Measurements from ENCODE around the gene NRG3. TPM values are rescaled to one million over a fixed set of nuclear protein-coding genes. Genes with fewer than 3 reads are reported as not detected.

The NRG3 gene
- total RNA-seq, 2 donors from 2014 or later: 1.7 to 2.3 TPM

DNA sequence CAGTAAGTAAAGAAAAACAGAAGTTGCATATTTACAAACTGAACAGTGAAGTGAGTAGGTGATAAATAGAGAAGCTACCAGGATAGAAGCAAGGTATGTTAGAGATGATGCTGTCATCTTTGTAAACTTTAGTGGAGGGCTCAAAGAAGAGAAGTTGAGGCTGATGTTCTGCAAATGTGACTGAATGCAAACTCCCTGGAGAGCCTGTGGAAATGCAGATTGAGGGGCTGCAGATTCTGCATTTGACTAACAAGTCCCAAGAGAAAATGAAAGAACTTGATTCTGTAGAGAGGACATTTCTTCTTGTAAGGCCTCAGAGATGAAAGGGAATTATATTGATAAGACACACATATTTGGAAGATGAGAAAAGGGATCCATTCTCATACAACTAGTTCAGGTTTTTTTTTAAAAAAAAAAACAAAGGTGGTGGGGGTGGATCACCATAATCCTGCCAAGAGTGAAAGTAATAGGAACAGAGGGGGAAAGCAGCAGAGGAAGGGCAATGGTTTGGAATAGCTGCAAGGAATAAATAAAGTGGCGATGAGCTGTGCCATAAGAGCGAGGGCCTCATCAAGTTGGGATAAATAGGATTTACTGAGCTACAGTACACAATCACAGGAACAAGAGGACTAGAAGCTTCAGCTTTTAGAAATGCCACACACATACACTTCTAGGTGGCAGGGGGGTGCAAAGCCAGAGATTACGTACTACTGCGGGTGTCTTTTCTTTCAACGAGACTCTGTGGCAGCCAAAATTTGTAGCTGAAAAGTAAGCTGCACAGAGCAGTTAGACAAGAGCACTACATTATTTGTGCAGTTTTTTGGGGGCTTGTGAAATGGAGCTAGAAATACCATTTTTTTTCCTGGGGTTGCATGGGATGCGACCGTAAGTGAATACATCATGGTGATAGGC, 778.5 kb downstream of the NRG3 start:
- Mint-ChIP-seq H3K4me1 (peaks cover 21% of the 10 kb centered on the region), H3K9me3 (no peaks in the 10 kb centered on the region), H3K36me3 (ENCODE audit: low read depth) (no peaks in the 10 kb centered on the region), H3K27me3 (ENCODE audit: insufficient read depth) (peaks cover 8% of the 10 kb centered on the region), H3K4me3 (no peak overlapping the region), H3K27ac (no peak overlapping the region)
- DNase-seq: no peak
- Histone ChIP-seq H3K27ac (ENCODE audit: low read depth, low read length) (no peak overlapping the region), H3K9ac (ENCODE audit: extremely low read depth, low read length, poor library complexity, severe bottlenecking) (no peak overlapping the region), H3K4me3 (ENCODE audit: low read length) (no peak overlapping the region), H3K9me3 (ENCODE audit: control insufficient read depth, low read length) (no peaks in the 10 kb centered on the region), H3K4me1 (ENCODE audit: control insufficient read depth, insufficient read depth, low read length) (no peaks in the 10 kb centered on the region), H3K27me3 (ENCODE audit: control insufficient read depth, insufficient read depth, low read length, poor library complexity, severe bottlenecking) (no peaks in the 10 kb centered on the region), H3K36me3 (ENCODE audit: control insufficient read depth, insufficient read depth, low read length) (no peaks in the 10 kb centered on the region)
- 82 to 97% methylated on average over 5 to 7 of the region's 7 CpGs for WGBS, 2 experiments (ENCODE audit: insufficient coverage in 1 of 2, insufficient read length in 1 of 2)
- TF ChIP-seq, protein P1, sequence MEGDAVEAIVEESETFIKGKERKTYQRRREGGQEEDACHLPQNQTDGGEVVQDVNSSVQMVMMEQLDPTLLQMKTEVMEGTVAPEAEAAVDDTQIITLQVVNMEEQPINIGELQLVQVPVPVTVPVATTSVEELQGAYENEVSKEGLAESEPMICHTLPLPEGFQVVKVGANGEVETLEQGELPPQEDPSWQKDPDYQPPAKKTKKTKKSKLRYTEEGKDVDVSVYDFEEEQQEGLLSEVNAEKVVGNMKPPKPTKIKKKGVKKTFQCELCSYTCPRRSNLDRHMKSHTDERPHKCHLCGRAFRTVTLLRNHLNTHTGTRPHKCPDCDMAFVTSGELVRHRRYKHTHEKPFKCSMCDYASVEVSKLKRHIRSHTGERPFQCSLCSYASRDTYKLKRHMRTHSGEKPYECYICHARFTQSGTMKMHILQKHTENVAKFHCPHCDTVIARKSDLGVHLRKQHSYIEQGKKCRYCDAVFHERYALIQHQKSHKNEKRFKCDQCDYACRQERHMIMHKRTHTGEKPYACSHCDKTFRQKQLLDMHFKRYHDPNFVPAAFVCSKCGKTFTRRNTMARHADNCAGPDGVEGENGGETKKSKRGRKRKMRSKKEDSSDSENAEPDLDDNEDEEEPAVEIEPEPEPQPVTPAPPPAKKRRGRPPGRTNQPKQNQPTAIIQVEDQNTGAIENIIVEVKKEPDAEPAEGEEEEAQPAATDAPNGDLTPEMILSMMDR (conservative IDR thresholded peaks at IDR 0.05): no peak

DNA sequence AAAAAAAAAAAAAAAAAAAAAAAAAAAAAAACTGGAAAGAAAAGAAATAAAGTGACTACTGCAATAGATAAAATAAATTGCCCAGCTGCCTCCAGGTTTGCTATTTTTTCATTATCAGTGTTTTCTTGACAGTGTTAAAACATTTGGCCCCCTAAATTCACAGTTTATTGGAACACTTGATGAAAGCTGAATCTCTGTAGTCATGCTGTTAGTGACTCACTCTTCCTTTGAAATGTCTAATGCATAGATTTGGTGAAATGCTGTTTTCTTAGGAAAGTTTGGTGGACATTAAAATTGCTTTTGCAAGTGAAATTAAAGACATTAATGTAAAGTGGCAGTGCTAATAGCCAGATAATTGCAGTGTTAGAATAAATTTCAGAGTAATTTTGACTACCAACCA, 785.2 kb downstream of the NRG3 start:
- H3K4me1 Mint-ChIP-seq: peaks cover 14% of the 10 kb centered on the region
- H3K9me3 Mint-ChIP-seq: no peaks in the 10 kb centered on the region
- H3K4me3 Mint-ChIP-seq: no peak overlapping the region
- H3K36me3 ChIP-seq (ENCODE audit: control insufficient read depth, insufficient read depth, low read length): no peaks in the 10 kb centered on the region
- H3K27me3 ChIP-seq (ENCODE audit: control insufficient read depth, insufficient read depth, low read length, poor library complexity, severe bottlenecking): no peaks in the 10 kb centered on the region
- H3K9ac ChIP-seq (ENCODE audit: extremely low read depth, low read length, poor library complexity, severe bottlenecking): no peak overlapping the region
- H3K4me1 ChIP-seq (ENCODE audit: control insufficient read depth, insufficient read depth, low read length): no peaks in the 10 kb centered on the region
- DNase-seq: no peak
- no peaks in the 10 kb centered on the region for H3K9me3 ChIP-seq (ENCODE audit: control insufficient read depth, low read length)
- H3K27ac Mint-ChIP-seq: no peak overlapping the region
- no peak overlapping the region for H3K27ac ChIP-seq (ENCODE audit: low read depth, low read length)
- no peak overlapping the region for H3K4me3 ChIP-seq (ENCODE audit: low read length)
- no peaks in the 10 kb centered on the region for H3K27me3 Mint-ChIP-seq (ENCODE audit: insufficient read depth)
- no peaks in the 10 kb centered on the region for H3K36me3 Mint-ChIP-seq (ENCODE audit: low read depth)
- TF ChIP-seq, protein P1 (conservative IDR thresholded peaks at IDR 0.05): no peak

DNA sequence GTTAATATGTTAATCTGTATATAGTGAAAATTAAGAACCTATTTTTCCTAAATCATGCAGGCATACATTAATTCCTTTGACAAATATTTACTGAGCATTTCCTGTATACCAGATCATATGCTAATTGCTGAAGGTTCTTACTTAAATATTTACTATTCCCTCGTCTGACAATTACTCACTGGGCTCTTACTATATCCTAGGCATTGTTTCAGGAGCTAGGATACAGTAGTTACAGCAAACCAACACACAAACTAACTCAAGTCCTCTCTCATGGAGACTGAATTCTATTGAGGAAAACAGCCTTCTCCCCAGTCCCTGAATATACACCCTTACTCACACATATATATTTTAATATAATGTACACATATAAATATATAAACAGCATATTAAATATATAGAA, 786.0 kb downstream of the NRG3 start:
- no peak for DNase-seq
- no peaks in the 10 kb centered on the region for H3K27me3 Mint-ChIP-seq (ENCODE audit: insufficient read depth)
- Histone ChIP-seq H3K4me3 (ENCODE audit: low read length) (no peak overlapping the region), H3K27ac (ENCODE audit: low read depth, low read length) (no peak overlapping the region), H3K4me1 (ENCODE audit: control insufficient read depth, insufficient read depth, low read length) (no peaks in the 10 kb centered on the region), H3K9ac (ENCODE audit: extremely low read depth, low read length, poor library complexity, severe bottlenecking) (no peak overlapping the region), H3K9me3 (ENCODE audit: control insufficient read depth, low read length) (no peaks in the 10 kb centered on the region), H3K27me3 (ENCODE audit: control insufficient read depth, insufficient read depth, low read length, poor library complexity, severe bottlenecking) (no peaks in the 10 kb centered on the region), H3K36me3 (ENCODE audit: control insufficient read depth, insufficient read depth, low read length) (no peaks in the 10 kb centered on the region)
- peak overlapping the region; percentile 65 for H3K27ac Mint-ChIP-seq
- H3K4me3 Mint-ChIP-seq: no peak overlapping the region
- peaks cover 14% of the 10 kb centered on the region for H3K4me1 Mint-ChIP-seq
- no peaks in the 10 kb centered on the region for H3K9me3 Mint-ChIP-seq
- TF ChIP-seq, protein P1 (conservative IDR thresholded peaks at IDR 0.05): no peak
- WGBS, 2 experiments (ENCODE audit: insufficient coverage in 1 of 2, insufficient read length in 1 of 2): 60 to 75% methylated on average over 1 of the region's 1 CpG
- no peaks in the 10 kb centered on the region for H3K36me3 Mint-ChIP-seq (ENCODE audit: low read depth)

Measured in endodermal cell (in vitro differentiated cells).